GM23338 (cell line): ENCODE results near the gene CER1.

Source experiments
- CREB1 ChIP-seq: fragments of 250-450 bp; sonication (Bioruptor Pico); IDR thresholded peaks from 2 replicates; pipeline ENCODE4 v1.5.0; 2020; ENCODE audit warnings: low read depth, mild to moderate bottlenecking, moderate library complexity
- EZH2 ChIP-seq: fragments of 200-600 bp; sonication (generic); IDR thresholded peaks from one replicate; pipeline ENCODE4 v1.8.0; 2017; ENCODE audit warnings: antibody characterized with exemption, mild to moderate bottlenecking, low read depth; ENCODE audit not compliant: unreplicated experiment
- EZH2phosphoT487 ChIP-seq: fragments of 200-600 bp; sonication (generic); IDR thresholded peaks from one replicate; pipeline ENCODE4 v1.8.1; 2018; ENCODE audit warnings: antibody characterized with exemption; ENCODE audit not compliant: unreplicated experiment
- POLR2AphosphoS5 ChIP-seq: IDR thresholded peaks from 2 replicates; pipeline ENCODE4 v1.6.1; 2016; ENCODE audit warnings: antibody characterized with exemption, low read depth
- REST ChIP-seq: IDR thresholded peaks from one replicate; pipeline ENCODE4 v1.6.1; 2018; ENCODE audit warnings: antibody characterized with exemption; ENCODE audit not compliant: unreplicated experiment
- TF ChIP-seq, protein P1 (sequence below), 2 experiments: fragments of 200-600 bp in 1 of 2; sonication (generic) in 1 of 2; conservative IDR thresholded peaks; 2 replicates each; pipeline versions ENCODE4 v1.5.1 to v1.6.1; 2016 to 2017; ENCODE audit warnings: antibody characterized with exemption in 2 of 2, low read depth in 2 of 2, mild to moderate bottlenecking in 2 of 2, moderate library complexity in 1 of 2

DNA sequence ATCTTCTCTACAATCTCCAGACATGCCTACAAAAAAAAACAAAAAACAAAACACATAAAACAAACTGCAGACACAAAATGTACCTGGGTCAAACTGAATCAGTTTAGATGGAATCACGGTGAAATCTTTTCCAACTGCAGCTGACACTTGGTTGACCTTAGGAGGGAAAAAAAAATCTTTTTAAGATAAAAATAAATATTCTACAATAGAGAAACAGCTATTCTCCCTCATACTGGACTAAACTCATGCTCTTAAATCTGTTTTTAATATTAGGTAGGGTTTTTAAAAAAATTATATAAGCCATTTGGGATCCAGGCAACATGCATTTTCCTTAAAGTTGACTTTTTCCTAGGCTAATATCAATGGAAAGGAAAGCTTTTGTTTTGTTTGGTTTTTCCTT, 33.8 kb upstream of the CER1 start:
- TF ChIP-seq, protein P1, sequence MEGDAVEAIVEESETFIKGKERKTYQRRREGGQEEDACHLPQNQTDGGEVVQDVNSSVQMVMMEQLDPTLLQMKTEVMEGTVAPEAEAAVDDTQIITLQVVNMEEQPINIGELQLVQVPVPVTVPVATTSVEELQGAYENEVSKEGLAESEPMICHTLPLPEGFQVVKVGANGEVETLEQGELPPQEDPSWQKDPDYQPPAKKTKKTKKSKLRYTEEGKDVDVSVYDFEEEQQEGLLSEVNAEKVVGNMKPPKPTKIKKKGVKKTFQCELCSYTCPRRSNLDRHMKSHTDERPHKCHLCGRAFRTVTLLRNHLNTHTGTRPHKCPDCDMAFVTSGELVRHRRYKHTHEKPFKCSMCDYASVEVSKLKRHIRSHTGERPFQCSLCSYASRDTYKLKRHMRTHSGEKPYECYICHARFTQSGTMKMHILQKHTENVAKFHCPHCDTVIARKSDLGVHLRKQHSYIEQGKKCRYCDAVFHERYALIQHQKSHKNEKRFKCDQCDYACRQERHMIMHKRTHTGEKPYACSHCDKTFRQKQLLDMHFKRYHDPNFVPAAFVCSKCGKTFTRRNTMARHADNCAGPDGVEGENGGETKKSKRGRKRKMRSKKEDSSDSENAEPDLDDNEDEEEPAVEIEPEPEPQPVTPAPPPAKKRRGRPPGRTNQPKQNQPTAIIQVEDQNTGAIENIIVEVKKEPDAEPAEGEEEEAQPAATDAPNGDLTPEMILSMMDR (conservative IDR thresholded peaks at IDR 0.05; ENCODE audit: low read depth in 2 of 2) = no peak
- TF ChIP-seq EZH2 (no peak), POLR2AphosphoS5 (no peak), REST (no peak), CREB1 (no peak), EZH2phosphoT487 (no peak)
